ENCODE measurements around the gene CCNL2. TPM values are rescaled to one million over a fixed set of nuclear protein-coding genes. Genes with fewer than 3 reads are reported as not detected.
A peak's percentile ranks its signal among the peaks of the same experiment; 100 is the strongest.

Gene CCNL2
- total and polyA plus RNA-seq, 2 of the 13 experiments (the other 11 are each of a cell fraction or from before 2014, with no cell fraction given), result 105 to 340 TPM

DNA sequence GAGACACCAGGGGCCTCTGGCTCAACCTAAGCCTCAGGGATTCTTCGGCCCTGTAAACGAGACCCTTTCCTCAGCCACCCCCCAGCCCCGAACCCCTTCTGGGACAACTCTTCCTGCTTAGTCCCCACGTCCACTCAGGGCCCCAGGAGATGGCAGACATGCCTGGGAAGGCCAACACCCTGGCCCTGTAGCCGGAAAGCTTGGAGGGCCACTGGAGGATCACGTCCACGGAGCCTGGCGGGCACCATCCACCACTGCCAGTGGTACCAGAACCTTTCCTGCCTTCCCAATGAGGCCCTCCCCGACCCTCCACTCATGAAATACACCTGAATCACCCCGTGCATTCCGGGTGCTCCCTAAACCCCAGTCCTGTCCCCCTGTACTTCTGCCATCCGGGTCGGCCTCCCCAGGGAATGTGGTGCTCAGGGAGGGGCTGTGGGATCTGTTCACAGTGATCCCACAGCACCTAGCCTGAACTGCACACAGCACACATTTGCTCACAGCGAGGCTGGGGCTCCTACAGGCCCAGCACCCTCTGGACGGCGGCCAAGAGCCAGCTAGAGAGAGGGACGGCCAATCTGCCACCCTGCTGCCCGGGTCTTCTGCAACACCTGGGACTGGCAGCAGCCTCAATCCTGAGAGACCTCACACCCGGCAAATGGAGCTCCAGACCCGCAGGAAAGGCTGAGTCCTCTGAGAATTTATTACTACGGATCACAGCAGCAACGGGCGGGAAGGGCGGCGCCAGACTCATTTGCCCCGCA, 25.9 kb downstream of the CCNL2 start:
- Histone ChIP-seq H3K27ac (ENCODE audit: extremely low read length, insufficient read depth, low read length) (no peak overlapping the region), H3K9ac (ENCODE audit: insufficient read depth, low read depth, low read length) (no peak overlapping the region), H3K79me2 (ENCODE audit: insufficient read depth, low read length) (peaks cover 19% of the 10 kb centered on the region), H3K4me1 (ENCODE audit: insufficient read depth, low read length) (peaks cover 37% of the 10 kb centered on the region), H3K9me3 (ENCODE audit: low read length) (no peaks in the 10 kb centered on the region), H3K27me3 (ENCODE audit: control insufficient read depth in 1 of 2, insufficient read depth in 2 of 2, low read length in 2 of 2) (no peaks in the 10 kb centered on the region; a peak in 1 of 5 replicates), H3K36me3 (replicated peaks in 1 of 2; ENCODE audit: control insufficient read depth in 1 of 2, insufficient read depth in 2 of 2, low read length in 2 of 2) (peaks cover 0 to 3% of the 10 kb centered on the region in 2 experiments; a peak in 1 of 5 replicates), H3K4me2 (ENCODE audit: low read depth, low read length) (peak overlapping the region; percentile 91), H4K20me1 (ENCODE audit: insufficient read depth, low read length) (no peaks in the 10 kb centered on the region), H3K4me3 (replicated peaks in 1 of 3; ENCODE audit: insufficient read depth in 1 of 3, low read depth in 2 of 3, low read length in 3 of 3) (peak overlapping the region in 2 of 3 experiments; percentile 90 to 99; a peak in 5 of 6 replicates), H2AFZ (ENCODE audit: low read length) (no peak overlapping the region)
- TF ChIP-seq, protein P1, sequence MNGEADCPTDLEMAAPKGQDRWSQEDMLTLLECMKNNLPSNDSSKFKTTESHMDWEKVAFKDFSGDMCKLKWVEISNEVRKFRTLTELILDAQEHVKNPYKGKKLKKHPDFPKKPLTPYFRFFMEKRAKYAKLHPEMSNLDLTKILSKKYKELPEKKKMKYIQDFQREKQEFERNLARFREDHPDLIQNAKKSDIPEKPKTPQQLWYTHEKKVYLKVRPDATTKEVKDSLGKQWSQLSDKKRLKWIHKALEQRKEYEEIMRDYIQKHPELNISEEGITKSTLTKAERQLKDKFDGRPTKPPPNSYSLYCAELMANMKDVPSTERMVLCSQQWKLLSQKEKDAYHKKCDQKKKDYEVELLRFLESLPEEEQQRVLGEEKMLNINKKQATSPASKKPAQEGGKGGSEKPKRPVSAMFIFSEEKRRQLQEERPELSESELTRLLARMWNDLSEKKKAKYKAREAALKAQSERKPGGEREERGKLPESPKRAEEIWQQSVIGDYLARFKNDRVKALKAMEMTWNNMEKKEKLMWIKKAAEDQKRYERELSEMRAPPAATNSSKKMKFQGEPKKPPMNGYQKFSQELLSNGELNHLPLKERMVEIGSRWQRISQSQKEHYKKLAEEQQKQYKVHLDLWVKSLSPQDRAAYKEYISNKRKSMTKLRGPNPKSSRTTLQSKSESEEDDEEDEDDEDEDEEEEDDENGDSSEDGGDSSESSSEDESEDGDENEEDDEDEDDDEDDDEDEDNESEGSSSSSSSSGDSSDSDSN (CRISPR knock-in tag; IDR thresholded peaks at IDR 0.05), result 0 out of 2 replicates have a peak, but pooled peaks have one; percentile 16
- no peak for TF ChIP-seq ZNF629 (CRISPR knock-in tag; conservative IDR thresholded peaks at IDR 0.05)
- intact Hi-C loops (cut with micrococcal nuclease; ENCODE audit: unreplicated experiment), result no loop called here
- CTCF ChIA-PET (ENCODE audit: low intra/inter-chr PET ratio, low total read pairs), result interaction anchor here (1.8 to 1.9 kb wide), 2 partner anchors 24 to 29 kb away, joined by 11 to 13 read pairs; partner anchors contain the start of gene DVL1
- BruUV-seq (replicated peaks), result no TSS peak
- WGBS (ENCODE audit: low lambda C conversion rate), result 93% methylated on average over 21 of the region's 26 CpGs
- no peak for FAIRE-seq
- no peak for DNase-seq (ENCODE audit: low spot score)
- POLR2A ChIA-PET, result interaction anchor here (1.5 to 1.7 kb wide), 2 partner anchors 11 to 21 kb away, joined by 6 to 7 read pairs; no protein-coding TSS in a partner anchor
- in situ Hi-C loops (cut with HindIII; ENCODE audit: extremely low pct_ligation_motif_present, low pct_unique_long_range_greater_than_20kb), result no loop called here
- no peak for ATAC-seq
